Head of caudate nucleus (tissue), 42 donors: ENCODE data around the gene USP13.

Experiments used
- DNase-seq, 42 donors: peaks; one replicate each; pipeline versions ENCODE4 v3.0.0 to v3.0.0-alpha.2; 2020 to 2021; ENCODE audit warnings: mixed read lengths in 7 of 42
- intact Hi-C: fragments of 100-400 bp; cut with DNase I; formaldehyde crosslinking; loops from one replicate; pipeline ENCODE4 v1.15.0; 2022

Gene USP13

DNA sequence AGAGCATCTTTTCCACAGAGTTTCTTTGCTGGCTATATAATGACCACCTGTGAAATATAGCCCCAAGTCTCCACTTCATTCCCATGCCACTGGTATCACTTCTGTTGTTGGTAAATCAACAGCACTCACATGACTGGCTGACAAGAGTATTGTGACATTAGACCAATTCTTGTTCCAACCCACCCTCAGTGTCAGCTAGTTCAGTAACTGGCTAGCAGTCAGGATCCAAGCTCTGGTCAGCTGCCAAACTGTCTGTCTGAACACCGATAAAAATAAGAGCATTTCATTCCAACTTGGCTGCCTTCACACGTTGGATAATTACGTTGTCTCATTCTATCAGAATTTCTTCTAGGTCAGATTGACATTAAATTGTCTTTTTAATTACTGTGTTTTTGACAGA lies 166.5 kb downstream of the USP13 start:
- intact Hi-C loops: no loop called here
- DNase-seq: peak in 5 of 42 donors; percentile 8 to 64 (median 16)

DNA sequence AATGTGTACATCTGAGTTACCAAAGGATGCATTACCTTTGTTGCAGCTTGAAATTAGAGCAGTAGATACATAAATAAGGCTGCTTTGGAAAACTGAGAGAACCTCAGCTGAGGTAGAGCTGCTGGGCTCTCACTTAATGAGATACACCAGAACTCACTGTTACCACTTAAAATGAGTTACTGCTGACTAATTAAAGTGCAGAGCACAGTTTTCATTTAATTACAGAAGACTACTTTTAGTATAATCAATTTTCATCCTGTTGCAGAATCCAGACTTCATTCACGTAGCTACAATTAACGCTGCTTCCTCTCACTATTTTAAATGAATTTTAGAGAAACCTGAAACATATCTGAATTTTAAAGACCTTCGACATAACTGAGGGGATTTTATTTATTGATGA lies 169.5 kb downstream of the USP13 start:
- intact Hi-C loops: no loop called here
- no peak for DNase-seq

DNA sequence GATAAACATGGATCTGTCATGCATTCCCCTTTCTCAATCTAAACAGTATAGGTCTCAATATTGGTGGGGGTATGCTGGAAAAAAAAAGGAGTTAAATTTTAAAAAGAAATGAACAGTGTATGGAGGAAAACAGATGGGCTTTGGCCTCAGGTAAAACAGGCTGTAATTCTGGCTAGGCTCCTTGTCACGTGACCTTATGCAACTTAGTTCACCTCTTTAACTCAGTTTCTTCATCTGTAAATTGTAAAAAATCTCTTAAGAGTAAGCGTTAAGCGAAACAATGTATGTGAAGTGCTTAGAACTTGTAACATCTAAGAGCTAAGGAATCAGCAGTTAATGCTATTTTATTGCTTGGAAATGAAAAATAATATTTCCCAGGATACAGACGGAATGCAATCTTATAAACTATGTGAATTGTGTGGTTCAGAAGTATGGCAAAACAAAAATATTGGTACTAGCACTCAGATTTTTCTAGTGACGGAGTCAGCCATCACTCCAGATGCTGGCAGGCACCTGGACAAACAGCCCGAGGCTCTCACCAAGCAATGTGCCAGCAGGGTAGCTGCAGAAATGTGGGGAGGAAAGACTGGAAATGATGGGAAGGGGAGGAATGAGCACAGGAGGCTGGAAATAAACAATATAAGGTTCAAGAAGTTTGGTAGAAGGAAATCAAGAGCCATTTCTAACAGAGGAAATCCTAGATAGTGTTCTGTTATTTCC lies 172.8 kb downstream of the USP13 start:
- DNase-seq: no peak
- intact Hi-C loops: no loop called here

- intact Hi-C loops: no loop called here
- DNase-seq: no peak
These were observed 173.4 kb downstream of the USP13 start for GRCh38 chr3:179826247-179826637.

DNA sequence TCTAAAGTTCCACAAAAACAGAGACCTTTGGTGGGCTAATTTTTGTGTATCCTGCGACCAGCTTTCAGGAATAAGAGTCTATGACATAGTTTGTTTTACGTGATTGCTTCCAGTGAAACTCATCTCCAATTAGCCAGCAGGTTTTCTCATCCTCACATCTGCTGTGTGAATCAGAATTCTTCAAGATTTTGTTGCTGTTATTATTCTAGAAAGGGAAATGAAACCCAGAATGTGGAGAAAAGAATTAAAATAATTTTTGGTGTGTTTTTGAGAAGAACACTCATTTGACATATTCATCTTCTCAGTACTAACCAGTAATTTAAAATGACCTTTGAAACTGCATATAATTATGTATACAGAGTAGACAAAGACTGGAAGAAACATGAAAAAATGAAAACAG lies 175.9 kb downstream of the USP13 start:
- intact Hi-C loops: no loop called here

DNA sequence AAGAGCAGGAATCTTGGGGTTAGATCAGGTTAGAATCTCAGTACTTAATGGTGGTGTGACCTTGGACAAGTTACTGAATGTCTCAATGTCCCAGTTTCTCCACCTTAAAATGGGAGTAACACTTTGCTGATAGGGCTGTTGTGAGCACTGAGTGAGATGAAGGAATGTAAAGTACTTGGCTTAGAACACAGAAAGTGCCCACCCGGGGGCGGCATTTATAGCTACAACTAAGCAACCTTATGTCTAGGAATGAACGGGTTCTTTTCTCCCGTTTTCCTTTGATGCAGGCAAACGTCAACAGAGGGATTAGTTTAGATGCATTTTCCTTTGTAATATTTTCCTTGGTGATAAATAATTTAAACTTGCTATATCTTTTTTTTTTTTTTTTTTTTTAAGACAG lies 176.6 kb downstream of the USP13 start:
- intact Hi-C loops: no loop called here
- no peak for DNase-seq

More for the DNA sequence above, 175.9 kb downstream of the USP13 start:
- DNase-seq: no peak

- intact Hi-C loops: no loop called here
- no peak for DNase-seq
These were observed 179.6 kb downstream of the USP13 start for GRCh38 chr3:179832333-179832854.

GRCh38 chr3:179833294-179833693 lies 180.5 kb downstream of the USP13 start:
- intact Hi-C loops: no loop called here
- DNase-seq: no peak

GRCh38 chr3:179837374-179837773 lies 184.5 kb downstream of the USP13 start:
- intact Hi-C loops: no loop called here
- no peak for DNase-seq
